NCI-H526 (cell line): ENCODE results near the gene FLII.
"Not testable (repeated sequence)": the region's sequence is repeated elsewhere in the genome, so short reads cannot be mapped to it uniquely, and the experiment has no call there.

Experiments
- DNase-seq, 2 experiments: peaks; one replicate each; lab custom pipeline; 2025; lab: John Stamatoyannopoulos, UW

Gene FLII

DNA sequence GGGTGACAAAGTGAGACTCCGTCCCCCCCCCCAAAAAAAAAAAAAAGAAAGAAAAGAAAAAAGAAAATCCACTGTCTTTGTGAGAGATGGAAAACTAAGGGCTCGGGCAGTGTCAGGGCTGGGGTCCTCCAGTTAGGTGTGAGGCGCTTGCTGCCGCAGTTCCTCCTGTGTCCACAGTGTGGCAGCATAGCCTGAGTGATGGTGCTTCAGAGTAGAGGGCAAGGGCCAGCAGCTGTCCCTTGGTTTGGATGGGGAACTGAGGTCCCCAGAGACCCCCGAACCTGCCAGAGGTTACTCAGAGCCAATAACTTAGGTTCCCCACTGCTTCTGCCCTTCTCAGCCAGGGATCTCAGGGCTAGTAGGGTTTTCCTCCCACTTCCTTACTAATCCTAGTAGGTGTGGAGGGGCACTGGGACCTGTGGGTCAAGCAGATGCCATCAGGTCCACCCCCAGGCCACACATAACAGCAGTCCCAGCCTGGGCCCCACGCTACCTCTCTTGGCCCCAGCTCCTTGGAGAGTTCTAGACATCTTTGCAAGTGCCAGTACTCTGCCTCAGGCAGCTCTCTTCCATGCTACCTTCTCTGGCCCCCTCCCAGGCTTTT, 41.0 kb downstream of the FLII start:
- peak in 1 of 2 experiments; percentile 60 for DNase-seq

DNA sequence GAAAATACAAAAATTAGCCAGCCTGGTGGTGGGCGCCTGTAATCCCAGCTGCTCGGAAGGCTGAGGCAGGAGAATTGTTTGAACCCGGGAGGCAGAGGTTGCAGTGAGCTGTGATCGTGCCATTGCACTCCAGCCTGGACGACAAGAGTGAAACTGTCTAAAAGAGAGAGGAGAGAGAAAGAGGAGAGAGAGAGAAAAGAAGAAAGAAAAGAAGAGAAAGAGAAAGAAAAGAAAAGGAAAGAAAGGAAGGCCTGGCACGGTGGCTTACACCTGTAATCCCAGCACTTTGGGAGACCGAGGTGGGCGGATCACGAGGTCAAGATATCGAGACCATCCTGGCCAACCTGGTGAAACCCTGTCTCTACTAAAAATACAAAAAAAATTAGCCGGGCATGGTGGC, 41.6 kb downstream of the FLII start:
- DNase-seq: not testable (repeated sequence)

DNA sequence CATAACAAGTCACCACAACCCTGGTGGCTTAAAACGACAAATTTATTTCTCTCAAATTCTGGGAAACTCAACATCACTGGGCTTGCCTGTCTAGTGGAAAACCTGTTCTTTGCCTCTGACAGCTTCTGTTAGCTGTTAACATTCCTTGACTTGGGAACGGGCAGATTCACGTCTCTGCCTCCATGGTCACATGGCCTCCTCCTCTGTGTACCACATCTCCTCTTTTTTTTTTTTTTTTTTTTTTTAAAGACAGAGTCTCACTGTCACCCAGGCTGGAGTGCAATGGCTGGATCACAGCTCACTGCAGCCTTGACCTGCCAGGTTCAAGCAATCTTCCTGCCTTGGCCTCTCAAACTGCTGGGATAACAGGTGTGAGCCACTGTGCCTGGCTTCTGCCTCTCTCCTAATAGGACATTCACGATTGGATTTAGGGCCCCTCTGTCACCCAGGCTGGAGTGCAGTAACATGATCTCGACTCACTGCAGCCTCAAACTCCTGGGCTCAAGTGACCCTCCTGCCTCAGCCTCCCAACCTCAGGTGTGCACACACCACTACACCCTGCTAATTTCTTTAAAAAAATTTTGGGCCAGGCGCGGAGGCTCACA, 44.8 kb downstream of the FLII start:
- no peak for DNase-seq

DNA sequence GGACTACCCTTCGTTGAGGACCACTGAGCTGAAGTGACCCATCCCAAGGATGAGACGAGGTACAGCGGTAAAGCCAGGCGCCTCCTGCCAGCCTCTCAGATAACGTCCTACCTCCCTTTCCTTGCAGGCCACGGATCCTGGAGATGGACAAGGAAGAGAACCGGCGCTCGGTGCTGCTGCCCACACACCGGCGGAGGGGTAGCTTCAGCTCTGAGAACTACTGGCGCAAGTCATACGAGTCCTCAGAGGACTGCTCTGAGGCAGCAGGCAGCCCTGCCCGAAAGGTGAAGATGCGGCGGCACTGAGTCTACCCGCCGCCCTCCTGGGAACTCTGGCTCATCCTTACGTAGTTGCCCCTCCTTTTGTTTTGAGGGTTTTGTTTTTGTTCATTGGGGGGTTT, 50.4 kb downstream of the FLII start:
- no peak for DNase-seq

DNA sequence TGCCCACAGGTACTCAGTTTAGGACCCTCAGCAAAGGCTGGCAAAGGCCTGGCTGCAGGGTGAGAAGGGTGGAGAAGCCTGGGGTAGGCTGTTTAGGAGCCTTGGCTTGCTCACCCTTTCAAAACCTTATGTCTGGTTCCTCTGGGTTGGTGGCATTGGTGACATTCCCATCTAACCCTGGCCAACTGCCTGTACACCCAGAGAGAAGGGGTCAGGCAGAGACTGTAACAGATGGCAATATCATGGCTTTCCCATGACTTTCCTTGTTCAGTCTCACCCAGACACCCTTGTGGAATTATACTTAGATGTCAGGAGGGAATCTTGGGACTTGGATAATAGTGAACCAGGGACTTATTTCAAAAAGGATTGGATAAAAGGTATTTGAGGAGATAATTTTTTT, 51.6 kb downstream of the FLII start:
- no peak for DNase-seq

DNA sequence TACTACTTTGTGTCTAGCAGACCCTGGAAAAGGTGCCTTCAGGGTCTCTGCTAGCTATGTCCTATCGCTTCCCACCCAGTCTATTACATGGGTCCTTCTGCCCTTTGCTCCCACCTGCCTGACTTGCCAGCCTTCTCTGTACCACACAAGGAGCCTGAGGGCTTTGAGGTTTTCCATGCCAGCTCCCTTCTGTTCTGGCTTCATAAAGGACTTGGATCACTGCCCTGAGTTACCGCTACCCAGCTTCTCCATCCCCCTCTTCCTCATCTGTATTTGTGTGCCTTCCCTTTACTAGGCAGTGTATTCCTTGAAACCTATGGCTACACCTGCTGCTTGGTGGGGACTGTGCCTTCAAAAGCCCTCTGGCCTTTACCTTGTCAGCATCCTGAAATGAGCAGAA, 52.7 kb downstream of the FLII start:
- DNase-seq: no peak

DNA sequence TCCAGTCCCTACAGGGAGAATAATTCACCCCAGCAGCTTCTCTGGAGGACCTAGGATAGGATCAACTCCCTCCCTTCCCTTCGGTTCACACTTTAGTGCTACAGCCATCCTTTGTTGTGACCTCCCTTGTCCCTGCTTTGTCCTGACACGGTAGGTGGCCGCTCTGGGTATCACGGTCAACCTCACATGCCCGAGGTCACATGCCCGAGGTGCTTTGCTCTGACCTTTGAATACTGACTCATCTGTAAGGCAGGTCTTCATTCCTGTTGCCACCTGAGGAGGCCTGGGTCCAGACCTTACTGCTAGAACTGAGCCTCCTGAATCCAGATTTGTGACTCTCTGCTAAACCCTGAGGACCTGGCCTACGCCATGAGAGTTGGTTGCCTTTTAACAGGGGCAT, 55.2 kb downstream of the FLII start:
- no peak for DNase-seq

DNA sequence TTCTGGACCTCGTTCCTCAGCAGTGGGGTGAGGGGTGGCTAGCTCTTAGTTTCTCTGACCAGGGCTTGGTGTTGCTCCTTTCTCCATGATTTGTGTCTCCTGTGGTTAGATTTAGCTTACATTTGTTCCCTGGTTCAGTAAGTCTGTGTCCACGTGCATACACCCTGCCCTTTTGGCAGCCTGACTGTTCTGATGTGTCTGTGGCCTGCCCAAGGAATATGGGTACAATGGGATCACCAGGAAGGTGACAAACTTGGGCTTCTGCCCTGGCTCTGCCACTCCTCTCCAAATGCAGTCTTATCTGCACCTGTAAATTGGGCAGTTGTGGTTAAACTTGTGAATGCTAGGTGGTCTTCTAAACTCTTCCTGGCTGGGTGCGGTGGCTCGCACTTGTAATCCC, 57.4 kb downstream of the FLII start:
- no peak for DNase-seq

DNA sequence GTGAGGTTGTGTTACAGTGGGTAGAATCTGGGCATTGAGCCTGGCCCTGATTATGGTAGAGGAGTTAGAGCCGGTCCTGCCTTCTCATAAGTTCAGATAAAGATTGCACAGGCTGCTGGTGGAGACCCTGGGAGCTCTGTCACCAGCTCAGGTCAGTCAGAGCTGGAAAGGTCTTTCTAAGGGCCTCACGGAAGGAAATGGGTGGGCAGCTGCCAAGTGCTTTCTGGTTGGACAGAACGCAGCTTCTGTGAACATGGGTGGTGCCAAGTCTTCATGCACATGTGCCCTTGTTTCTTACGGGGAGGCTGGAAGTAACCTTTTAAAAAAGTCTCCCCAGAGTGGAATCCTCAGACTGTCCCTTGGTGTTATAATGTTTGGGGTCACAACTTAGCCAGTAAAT, 60.0 kb downstream of the FLII start:
- no peak for DNase-seq

DNA sequence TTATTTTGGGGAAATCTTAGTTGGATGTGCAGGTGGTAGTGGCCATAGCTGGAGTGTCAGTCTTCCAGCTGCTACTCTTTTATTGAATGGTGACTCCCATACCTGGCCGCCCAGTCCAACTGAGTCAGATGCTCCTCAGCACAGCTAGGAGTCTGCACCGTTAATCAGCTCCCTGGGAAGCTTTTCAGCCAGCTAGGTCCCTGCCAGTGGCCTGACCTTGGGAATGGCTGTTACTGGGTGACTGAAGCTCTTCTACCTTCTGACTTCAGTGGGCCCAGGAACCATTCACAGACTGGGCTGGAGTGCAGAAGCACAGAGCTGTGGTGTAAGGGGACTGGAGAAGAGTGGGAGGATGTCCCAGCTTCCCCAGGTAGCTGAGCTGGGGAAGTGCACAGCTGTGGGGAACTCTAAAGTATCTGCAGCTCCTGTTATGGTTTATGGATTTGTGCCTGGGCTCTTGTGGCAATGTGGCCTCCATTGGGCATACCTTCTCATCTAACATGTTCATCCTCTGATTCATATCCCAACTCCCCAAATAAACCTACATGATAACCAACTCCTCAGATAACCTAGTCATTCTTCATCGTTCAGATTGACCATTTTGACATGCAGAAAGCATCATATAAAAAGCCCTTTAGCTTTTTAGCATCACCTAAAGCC, 60.9 kb downstream of the FLII start:
- DNase-seq: no peak

DNA sequence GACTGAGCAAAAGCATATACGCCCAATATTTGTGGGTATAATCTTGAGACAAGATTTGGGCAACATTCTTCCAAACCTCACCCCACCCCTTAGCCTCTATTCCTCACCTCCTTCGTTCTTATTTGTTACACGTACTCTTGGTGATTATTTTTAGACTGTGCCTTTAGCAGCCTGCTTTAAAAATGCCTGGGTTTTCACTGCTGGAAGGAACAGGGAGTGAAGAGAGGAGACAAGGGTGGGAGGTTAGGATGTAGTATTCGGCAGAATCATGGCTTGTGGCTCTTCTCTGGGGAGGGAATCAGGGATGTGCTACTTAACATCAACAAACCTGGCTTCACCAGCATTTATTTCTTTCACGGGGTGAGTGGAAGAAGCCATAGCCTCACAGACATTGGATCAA, 63.3 kb downstream of the FLII start:
- DNase-seq: no peak
